Stimulated activated CD8-positive, alpha-beta memory T cell treated with anti-CD3 and anti-CD28 coated beads, Interleukin-12 subunit alpha, Interleukin-12 subunit beta, amount 100 ng/mL, for 4 hours (primary cell): Measurements from ENCODE around the gene SCYL1.
"Not testable (repeated sequence)": the region's sequence is repeated elsewhere in the genome, so short reads cannot be mapped to it uniquely, and the experiment has no call there.

Experiments used
- DNase-seq: peaks from one replicate; pipeline ENCODE4 v3.0.0-alpha.2; 2020; ENCODE audit warnings: low read depth

Gene SCYL1

GRCh38 chr11:65506290-65506771, 18.6 kb upstream of the SCYL1 start:
- no peak for DNase-seq

GRCh38 chr11:65506772-65507505, 17.9 kb upstream of the SCYL1 start:
- DNase-seq: no peak

- not testable (repeated sequence) for DNase-seq
Observed at GRCh38 chr11:65512311-65512710, 12.6 kb upstream of the SCYL1 start.

DNA sequence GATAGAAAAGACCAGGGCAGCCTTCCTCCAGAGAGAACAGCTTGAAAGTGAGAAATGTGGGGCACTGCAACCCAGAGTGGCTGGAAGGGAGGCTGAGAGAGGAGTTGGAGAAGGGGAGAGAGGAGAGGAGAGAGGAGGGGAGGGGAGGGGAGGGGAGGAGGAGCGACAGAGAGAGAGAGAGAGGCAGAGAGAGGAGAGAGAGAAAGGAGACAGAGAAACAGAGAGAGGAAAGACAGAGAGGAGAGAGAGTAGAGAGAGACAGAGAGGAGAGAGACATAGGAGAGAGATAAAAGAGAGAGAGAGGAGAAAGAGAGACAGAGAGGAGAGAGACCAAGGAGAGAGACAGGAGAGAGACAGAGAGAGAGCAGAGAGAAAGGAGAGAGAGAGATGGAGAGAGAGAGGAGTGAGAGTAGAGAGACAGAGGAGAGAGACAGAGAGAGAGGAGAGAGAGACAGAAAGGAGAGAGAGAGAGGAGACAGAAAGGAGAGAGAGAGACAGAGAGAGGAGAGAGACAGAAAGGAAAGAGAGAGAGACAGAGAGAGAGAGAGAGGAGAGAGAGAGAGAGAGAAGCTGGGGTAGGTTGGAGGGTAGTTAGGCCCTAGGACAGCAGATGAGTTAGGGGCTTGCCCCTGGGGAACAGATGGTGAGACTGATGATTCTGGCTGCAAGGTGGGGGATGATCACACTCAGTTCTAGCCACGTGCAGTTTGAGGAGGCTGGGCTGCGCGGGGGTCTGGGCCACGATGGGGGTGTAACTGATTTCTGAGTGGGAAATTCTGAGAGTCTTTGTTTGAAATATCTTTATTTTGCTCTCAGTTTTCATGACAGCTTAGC, 8.5 kb upstream of the SCYL1 start:
- no peak for DNase-seq

DNA sequence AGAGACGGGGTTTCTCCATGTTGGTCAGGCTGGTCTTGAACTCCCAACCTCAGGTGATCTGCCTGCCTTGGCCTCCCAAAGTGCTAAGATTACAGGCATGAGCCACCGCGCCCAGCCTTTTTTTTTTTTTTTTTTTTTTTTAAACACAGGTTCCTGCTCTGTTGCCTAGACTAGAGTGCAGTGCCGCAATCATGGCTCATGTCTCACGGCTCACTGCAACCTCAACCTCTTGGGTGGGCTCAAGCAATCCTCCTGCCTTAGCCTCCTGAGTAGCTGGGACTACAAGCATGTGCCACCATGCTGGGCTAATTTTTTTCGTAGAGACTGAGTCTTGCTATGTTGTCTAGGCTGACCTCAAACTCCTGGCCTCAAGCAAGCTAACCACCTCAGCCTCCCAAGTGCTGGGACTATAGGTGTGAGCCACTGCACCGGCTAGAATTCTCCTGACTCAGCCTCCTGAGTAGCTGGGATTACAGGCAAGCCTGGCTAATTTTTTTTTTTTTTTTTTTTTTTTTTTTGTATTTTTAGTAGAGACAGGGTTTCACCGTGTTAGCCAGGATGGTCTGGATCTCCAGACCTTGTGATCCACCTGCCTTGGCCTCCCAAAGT, 5.8 kb upstream of the SCYL1 start:
- DNase-seq: not testable (repeated sequence)

DNA sequence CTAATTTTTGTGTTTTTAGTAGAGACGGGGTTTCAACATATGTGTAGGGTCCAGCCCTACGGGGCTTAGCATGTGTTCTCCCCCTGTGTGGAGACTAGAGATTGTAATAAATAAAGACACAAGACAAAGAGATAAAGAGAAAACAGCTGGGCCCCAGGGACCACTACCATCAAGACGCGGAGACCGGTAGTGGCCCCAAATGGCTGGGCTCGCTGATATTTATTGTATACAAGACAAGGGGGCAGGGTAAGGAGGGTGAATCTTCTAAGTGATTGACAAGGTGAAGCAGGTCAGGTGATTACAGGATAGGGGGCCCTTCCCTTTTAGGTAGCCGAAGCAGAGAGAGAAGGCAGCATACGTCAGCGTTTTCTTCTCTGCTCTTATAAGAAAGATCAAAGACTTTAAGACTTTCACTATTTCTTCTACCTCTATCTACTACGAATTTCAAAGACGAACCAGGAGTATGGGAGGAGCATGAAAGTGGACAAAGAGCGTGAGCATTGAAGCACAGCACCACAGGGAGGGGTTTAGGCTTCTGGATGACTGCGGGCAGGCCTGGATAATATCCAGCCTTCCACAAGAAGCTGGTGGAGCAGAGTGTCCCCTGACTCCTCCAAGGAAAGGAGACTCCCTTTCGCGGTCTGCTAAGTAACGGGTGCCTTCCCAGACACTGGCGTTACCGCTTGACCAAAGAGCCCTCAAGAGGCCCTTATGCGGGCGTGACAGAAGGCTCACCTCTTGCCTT, 2.9 kb upstream of the SCYL1 start:
- DNase-seq: not testable (repeated sequence)

DNA sequence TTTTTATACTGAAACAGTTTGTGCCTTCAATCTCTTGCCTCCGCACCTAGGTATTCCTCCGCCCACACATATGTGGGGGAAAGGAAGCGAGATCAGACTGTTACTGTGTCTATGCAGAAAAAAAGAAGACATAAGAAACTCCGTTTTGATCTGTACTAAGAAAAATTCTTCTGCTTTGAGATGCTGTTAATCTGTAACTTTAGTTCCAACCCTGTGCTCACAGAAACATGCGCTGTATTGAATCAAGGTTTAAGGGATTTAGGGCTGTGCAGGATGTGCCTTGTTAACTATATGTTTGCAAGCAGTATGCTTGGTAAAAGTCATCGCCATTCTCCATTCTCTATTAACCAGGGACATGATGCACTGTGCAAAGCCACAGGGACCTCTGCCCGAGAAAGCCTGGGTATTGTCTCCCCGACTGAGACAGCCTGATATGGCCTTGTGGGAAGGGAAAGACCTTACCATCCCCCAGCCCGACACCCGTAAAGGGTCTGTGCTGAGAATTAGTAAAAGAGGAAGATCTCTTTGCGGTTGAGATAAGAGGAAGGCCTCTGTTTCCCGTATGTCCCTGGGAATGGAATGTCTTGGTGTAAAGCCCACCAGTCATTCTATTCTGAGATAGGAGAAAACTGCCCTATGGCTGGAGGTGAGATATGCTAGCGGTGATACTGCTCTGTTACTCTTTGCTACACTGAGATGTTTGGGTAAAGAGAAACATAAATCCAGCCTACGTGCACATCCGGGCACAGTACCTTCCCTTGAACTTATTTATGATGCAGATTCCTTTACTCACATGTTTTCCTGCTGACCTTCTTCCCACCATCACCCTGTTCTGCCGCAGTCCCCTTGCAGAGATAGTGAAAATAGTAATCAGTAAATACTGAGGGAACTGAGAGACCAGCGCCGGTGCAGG, 1.9 kb upstream of the SCYL1 start:
- DNase-seq: not testable (repeated sequence)

GRCh38 chr11:65523631-65523968, 1.3 kb upstream of the SCYL1 start:
- DNase-seq: not testable (repeated sequence)

- DNase-seq: no peak
Observed at GRCh38 chr11:65524014-65524740, 706 bp upstream of the SCYL1 start.

- no peak for DNase-seq
Observed at GRCh38 chr11:65525546-65526480, 930 bp downstream of the SCYL1 start.

DNA sequence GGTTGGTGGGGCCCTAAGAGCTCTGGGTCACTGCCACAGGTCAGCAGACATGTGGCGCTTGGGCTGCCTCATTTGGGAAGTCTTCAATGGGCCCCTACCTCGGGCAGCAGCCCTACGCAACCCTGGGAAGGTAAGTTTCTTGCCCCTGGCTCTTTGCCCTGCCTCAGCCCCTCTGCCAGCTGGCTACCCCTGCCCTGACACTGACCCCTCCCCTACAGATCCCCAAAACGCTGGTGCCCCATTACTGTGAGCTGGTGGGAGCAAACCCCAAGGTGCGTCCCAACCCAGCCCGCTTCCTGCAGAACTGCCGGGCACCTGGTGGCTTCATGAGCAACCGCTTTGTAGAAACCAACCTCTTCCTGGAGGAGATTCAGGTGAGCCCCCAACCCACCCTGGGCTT, 1.9 kb downstream of the SCYL1 start:
- no peak for DNase-seq

DNA sequence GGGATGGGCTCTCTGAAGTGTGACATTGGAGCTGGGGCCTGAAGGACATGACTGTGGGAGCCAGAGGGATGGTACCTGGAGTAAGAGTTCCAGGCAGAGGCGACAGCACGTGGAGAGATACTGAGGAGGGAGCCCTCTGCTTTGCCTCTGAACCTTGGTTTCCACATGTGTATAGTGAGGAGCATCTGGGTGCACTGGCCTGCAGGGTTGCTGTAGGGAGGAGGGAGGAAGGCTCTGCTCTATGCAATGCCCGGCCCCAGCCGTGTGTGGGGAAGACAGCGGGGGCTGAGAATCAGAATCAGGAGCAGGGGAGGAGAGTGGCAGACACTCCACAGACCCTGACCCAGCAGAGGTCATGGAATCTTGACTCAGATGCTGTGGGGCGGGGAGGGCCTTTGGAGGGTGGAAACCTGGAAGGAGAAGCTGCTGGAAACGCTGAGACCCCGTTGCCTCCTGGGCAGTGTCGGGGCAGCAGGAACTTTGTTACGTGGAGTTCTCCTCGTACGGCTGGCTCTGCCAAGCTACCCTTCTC, 4.0 kb downstream of the SCYL1 start:
- DNase-seq: no peak

- DNase-seq: no peak
Observed at GRCh38 chr11:65529475-65530156, 4.7 kb downstream of the SCYL1 start.

- DNase-seq: no peak
Observed at GRCh38 chr11:65530157-65530496, 5.2 kb downstream of the SCYL1 start.

DNA sequence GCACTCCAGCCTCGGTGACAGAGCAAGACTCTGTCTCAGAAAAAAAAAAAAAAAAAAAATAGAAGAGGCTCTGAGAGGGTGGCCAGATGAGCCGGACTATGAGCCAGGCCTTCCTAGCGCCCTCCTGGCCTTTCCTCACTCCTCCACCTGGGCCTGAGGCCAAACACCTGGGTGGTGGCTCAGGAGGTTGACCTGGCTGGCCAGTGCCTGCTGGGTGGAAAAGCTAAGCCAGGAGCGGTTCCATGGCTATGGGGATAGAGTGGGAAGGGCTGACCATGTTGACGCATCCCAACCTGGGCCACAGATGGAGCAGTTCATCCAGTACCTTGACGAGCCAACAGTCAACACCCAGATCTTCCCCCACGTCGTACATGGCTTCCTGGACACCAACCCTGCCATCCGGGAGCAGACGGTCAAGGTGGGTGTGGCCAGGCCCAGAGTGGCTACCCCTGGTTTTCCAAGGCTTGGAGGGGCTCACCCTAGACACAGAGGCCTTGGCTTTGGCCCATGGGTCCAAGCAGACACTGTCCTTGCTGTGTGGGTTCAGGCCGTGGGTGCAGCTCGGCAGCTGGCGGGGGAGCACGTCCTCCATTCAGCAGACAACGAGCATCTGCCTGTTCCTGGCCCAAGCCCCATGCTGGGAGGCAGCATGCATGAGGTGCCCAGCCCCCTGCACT, 7.6 kb downstream of the SCYL1 start:
- no peak for DNase-seq

DNA sequence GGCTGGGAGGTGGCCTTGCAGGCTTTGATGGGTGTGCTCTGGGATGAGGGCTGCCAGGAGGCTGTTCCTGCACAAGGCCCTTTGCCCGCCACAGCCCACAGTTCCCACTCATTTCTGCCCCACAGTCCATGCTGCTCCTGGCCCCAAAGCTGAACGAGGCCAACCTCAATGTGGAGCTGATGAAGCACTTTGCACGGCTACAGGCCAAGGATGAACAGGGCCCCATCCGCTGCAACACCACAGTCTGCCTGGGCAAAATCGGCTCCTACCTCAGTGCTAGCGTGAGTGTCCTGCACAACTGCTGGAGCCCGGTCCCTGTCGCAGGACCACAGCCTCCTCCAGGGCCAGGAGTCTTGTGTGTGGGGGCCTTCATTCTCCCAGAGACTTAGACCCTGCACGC, 10.2 kb downstream of the SCYL1 start:
- no peak for DNase-seq

- no peak for DNase-seq
Observed at GRCh38 chr11:65536412-65537295, 11.8 kb downstream of the SCYL1 start.
